MM.1S (cell line): Measurements from ENCODE around the gene OSBPL10.

Experiments
- CTCF ChIP-seq: fragments of 300-600 bp; sonication (generic); IDR thresholded peaks from 2 replicates; pipeline ENCODE4 v1.5.1; 2016; ENCODE audit warnings: antibody characterized with exemption, low read length, mixed read lengths
- EZH2 ChIP-seq: fragments of 300-600 bp; sonication (generic); optimal IDR thresholded peaks from 2 replicates; pipeline ENCODE3; 2017; ENCODE audit warnings: low read depth, mild to moderate bottlenecking, antibody characterized with exemption, low read length, mixed read lengths
- EZH2phosphoT487 ChIP-seq: fragments of 300-600 bp; sonication (generic); IDR thresholded peaks from 2 replicates; pipeline ENCODE4 v1.6.1; 2018; ENCODE audit warnings: antibody characterized with exemption, low read length

- TF ChIP-seq CTCF = no peak
- no peak for TF ChIP-seq EZH2phosphoT487
- no peak for TF ChIP-seq EZH2
These were observed 352.0 kb downstream of the OSBPL10 start for GRCh38 chr3:31629054-31629453.
